Skeletal muscle satellite cell (primary cell): ENCODE data around the gene KRTAP4-12. TPM values are rescaled to one million over a fixed set of nuclear protein-coding genes. Genes with fewer than 3 reads are reported as not detected.
"Not testable (repeated sequence)": the region's sequence is repeated elsewhere in the genome, so short reads cannot be mapped to it uniquely, and the experiment has no call there.

Source experiments
- H3K27me3 ChIP-seq: 2 replicates; pipeline ENCODE4 v1.7.0; 2013; ENCODE audit warnings: low read length; ENCODE audit not compliant: control insufficient read depth, insufficient read depth
- H3K36me3 ChIP-seq: 2 replicates; pipeline ENCODE4 v1.7.0; 2013; ENCODE audit warnings: mild to moderate bottlenecking, control low read depth, low read length; ENCODE audit not compliant: insufficient read depth
- H3K4me1 ChIP-seq: 2 replicates; pipeline ENCODE4 v1.7.0; 2013; ENCODE audit warnings: low read length; ENCODE audit not compliant: control insufficient read depth, insufficient read depth
- H3K4me2 ChIP-seq: 2 replicates; pipeline ENCODE4 v1.7.0; 2013; ENCODE audit warnings: mild to moderate bottlenecking, low read length
- H3K4me3 ChIP-seq: 2 replicates; pipeline ENCODE4 v1.7.0; 2013; ENCODE audit warnings: low read length
- H3K9ac ChIP-seq: 2 replicates; pipeline ENCODE4 v1.7.0; 2013; ENCODE audit warnings: mild to moderate bottlenecking, low read depth, low read length, moderate library complexity
- H3K9me3 ChIP-seq: replicated peaks from 2 replicates; pipeline ENCODE4 v1.7.0; 2013; ENCODE audit warnings: mild to moderate bottlenecking, control low read depth, low read length
- total RNA-seq: library from RNA; depleted of rRNA; stranded (reverse); fragments of >200 nt; gene quantifications from 2 replicates; pipeline ENCODE4 v1.2.3, GENCODE V29; 2012; rRNA removed

KRTAP4-12 gene
- total RNA-seq: not detected in 2 replicates

DNA sequence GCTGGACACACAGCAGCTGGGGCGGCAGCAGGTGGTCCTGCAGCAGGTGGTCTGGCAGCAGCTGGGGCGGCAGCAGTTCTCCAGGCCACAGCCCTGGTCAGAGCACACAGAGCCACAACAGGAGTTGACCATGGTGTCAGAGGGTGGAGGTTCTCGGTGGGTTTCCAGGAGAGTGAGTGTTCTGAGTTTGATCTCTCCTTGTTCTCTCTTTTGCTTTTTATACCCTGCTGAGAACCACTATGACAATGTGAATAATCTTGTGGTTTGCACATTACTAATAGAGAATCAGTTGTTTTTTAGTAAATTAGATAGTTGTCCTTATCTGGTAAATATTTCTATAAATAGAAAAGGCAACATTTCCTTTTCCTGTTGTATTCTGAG, at the start of gene KRTAP4-12:
Gene KRTAP4-12, minus strand, starts transcription at position 192 of the 381 bp plus-strand sequence. Its CDS starts 60 bp downstream, at position 132.
- H3K4me3 ChIP-seq, H3K4me1 ChIP-seq, H3K9ac ChIP-seq: not testable (repeated sequence)

DNA sequence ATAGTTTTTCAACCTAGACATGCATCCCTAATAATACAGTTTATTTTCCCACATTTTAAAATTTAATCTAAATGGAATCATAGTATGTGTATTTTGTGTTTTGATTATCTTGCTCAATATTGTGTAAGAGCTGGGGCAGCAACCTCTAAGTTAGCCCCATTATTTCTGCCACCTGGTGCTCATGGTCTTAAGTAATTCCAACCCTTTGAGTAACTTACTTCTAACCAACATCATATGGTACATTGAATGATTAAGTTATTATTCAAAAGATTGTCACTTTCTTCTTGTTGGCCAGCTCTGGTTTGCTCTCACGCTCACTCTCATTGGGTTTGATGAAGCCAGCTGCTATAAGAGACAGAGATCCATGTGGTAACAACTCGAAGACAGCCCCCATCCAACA, 47.9 kb upstream of the KRTAP4-12 start:
- no peaks in the 10 kb centered on the region for H3K9me3 ChIP-seq
- H3K4me1 ChIP-seq: no peaks in the 10 kb centered on the region
- no peak overlapping the region for H3K4me3 ChIP-seq
- no peak overlapping the region for H3K9ac ChIP-seq
- no peaks in the 10 kb centered on the region for H3K36me3 ChIP-seq
- no peak overlapping the region for H3K4me2 ChIP-seq
- H3K27me3 ChIP-seq: peaks cover 3% of the 10 kb centered on the region

More for the DNA sequence above, at the start of gene KRTAP4-12:
- H3K9me3 ChIP-seq, H3K4me2 ChIP-seq, H3K36me3 ChIP-seq, H3K27me3 ChIP-seq: not testable (repeated sequence)

DNA sequence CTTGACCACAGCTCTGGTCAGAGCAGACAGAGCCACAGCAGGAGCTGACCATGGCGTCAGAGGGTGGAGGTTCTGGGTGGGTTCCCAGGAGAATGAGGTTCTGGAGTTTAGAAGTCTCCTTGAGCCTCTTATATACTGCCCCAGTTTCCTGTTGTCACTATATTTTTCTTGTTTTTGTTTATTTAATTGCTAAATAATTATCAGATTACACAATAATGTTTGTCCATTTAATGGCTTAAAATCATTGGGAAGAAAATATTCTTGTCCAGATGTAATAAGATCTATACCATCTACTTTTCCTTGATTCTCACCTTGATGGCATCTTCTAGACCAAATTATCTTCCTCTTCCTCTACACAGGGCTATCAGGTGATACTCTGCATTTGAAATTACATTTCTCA, 44.1 kb upstream of the KRTAP4-12 start, which contains the start of gene KRTAP4-3:
Gene KRTAP4-3, minus strand, starts transcription at position 101 of the 400 bp plus-strand sequence. Its CDS starts 49 bp downstream, at position 52.
- no peaks in the 10 kb centered on the region for H3K9me3 ChIP-seq
- H3K4me3 ChIP-seq: no peak within 1 kb of the TSS
- no peaks in the 10 kb centered on the region for H3K4me1 ChIP-seq
- H3K27me3 ChIP-seq: no peaks in the 10 kb centered on the region
- H3K4me2 ChIP-seq: no peak within 1 kb of the TSS
- H3K9ac ChIP-seq: no peak within 1 kb of the TSS
- no peaks in the 10 kb centered on the region for H3K36me3 ChIP-seq

DNA sequence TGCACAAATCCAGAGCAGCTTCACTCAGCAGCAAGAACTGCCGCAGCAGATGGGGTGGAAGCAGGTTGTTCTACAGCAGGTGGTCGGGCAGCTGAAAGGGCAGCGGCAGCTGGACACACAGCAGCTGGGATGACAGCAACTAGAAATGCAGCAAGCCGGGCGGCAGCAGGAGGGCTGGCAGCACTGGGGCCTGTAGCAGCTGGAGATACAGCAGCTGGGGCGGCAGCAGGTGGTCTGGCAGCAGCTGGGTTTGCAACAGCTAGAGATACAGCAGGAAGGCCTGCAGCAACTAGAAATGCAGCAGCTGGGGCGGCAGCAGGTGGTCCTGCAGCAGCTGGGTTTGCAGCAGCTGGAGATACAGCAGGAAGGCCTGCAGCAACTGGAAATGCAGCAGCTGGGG, 43.6 kb upstream of the KRTAP4-12 start:
- Histone ChIP-seq H3K9ac (no peak overlapping the region), H3K4me2 (no peak overlapping the region), H3K4me1 (no peaks in the 10 kb centered on the region), H3K27me3 (no peaks in the 10 kb centered on the region), H3K4me3 (no peak overlapping the region), H3K9me3 (no peaks in the 10 kb centered on the region), H3K36me3 (no peaks in the 10 kb centered on the region)

DNA sequence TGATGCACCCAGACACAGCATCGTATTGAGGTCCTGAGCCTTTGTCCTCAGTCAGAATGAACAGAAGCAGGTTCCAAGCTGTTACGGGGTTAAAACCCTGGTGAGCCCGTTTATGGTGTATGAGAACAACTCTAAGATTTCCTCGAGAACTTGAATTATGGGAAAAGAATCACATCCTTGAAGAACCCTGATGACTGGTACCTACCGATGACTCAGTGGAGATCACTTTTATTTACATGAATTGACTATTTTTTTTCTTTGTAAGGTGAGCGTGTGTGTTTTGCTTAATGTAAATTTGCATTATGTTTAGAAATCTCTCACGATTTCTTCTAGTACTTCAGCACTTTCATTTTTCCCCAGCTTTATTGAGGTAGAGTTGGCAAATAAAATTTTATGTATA, 39.8 kb upstream of the KRTAP4-12 start:
- H3K4me3 ChIP-seq: no peak overlapping the region
- no peaks in the 10 kb centered on the region for H3K4me1 ChIP-seq
- H3K36me3 ChIP-seq: no peaks in the 10 kb centered on the region
- H3K9me3 ChIP-seq: no peaks in the 10 kb centered on the region
- no peak overlapping the region for H3K4me2 ChIP-seq
- H3K9ac ChIP-seq: no peak overlapping the region
- H3K27me3 ChIP-seq: no peaks in the 10 kb centered on the region

DNA sequence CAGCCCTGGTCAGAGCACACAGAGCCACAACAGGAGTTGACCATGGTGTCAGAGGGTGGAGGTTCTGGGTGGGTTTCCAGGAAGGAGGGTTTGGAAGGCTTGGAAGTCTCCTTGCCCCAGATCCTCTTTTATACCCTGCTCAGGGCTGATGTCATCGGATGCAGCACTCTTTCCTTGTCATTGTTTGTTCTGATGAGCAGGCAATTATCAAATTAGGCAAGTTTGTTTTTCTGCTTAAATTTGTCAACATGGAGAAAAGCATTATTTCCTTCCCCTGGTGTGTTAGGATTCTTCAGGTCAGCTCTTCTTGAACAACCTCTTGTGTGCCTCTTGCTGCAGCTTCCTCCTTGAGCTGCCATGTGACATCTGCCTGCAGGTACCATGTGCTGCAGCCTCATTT, 36.7 kb upstream of the KRTAP4-12 start, which contains the start of gene KRTAP4-4:
Gene KRTAP4-4, minus strand, starts transcription at position 101 of the 400 bp plus-strand sequence. Its CDS starts 57 bp downstream, at position 44.
- Histone ChIP-seq H3K27me3 (no peaks in the 10 kb centered on the region), H3K4me3 (no peak within 1 kb of the TSS), H3K4me1 (no peaks in the 10 kb centered on the region), H3K9ac (no peak within 1 kb of the TSS), H3K36me3 (no peaks in the 10 kb centered on the region), H3K9me3 (no peaks in the 10 kb centered on the region), H3K4me2 (no peak within 1 kb of the TSS)

DNA sequence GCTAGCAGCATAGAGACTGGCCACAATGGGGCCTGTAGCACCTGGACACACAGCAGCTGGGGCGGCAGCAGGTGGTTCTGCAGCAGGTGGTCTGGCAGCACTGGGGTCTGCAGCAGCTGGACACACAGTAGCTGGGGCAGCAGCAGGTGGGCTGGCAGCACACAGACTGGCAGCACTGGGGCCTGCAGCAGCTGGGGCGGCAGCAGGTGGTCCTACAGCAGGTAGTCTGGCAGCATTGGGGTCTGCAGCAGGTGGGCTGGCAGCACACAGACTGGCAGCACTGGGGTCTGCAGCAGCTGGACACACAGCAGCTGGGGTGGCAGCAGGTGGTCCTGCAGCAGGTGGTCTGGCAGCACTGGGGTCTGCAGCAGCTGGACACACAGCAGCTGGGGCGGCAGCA, 36.2 kb upstream of the KRTAP4-12 start:
- H3K4me3 ChIP-seq, H3K9ac ChIP-seq, H3K4me2 ChIP-seq, H3K4me1 ChIP-seq, H3K9me3 ChIP-seq, H3K27me3 ChIP-seq, H3K36me3 ChIP-seq: not testable (repeated sequence)

DNA sequence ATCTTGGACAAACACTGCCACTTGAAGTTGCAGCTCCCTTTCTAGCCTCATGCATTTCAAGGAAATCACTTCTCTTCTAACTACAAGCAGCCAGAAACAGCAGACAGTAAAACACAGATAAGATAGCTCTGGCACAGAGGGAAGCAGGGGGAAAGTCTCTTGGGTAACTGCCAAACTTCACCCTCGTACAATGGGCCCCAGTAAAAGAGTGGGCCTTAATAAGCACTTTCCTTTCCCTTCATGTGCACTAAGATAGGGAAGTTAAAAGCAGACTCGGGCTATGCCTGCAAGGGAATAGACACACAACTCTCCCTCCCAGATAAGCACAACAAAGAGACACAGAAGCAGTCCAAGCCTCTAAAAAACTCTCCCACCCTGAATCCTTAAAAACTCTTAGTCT, 29.9 kb upstream of the KRTAP4-12 start:
- H3K9me3 ChIP-seq: no peaks in the 10 kb centered on the region
- no peaks in the 10 kb centered on the region for H3K4me1 ChIP-seq
- no peak overlapping the region for H3K4me3 ChIP-seq
- no peak overlapping the region for H3K4me2 ChIP-seq
- H3K36me3 ChIP-seq: no peaks in the 10 kb centered on the region
- no peak overlapping the region for H3K9ac ChIP-seq
- no peaks in the 10 kb centered on the region for H3K27me3 ChIP-seq

DNA sequence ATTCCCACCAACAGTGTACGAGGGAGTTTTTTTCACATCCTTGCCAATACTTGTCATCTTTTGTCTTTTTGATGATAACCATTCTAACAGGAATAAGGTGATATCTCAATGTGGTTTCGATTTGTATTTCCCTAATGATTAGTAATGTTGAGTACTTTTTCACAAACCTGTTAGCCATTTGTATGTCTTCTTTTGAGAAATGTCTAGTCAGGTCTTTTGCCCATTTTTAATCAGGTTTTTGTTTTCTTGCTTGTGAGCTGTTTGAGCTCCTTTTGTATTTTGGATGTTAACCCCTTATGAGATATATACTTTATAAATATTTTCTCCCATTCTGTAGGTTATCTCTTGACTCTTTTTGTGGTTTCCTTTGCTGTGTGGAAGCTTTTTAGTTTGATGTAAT, 27.5 kb upstream of the KRTAP4-12 start:
- no peak overlapping the region for H3K4me3 ChIP-seq
- no peaks in the 10 kb centered on the region for H3K9me3 ChIP-seq
- H3K4me1 ChIP-seq: no peaks in the 10 kb centered on the region

DNA sequence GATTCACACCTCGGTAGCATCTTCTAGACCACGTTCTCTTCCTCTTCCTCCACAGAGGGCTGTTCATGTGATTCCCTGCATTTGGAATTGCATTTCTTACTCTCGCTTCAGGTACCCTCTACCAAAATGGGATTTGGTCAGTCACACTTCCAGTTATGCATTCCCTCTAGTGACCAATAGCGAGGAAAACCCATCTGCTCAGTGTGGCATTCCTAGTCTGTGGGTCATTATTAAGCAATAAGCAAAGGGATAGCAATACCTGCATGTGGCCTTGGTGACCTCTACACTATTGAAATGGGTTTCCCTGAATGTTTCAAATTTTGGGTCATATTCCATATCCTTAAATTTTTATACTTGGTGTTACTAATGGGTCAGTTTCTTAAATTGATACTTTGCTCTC, 26.0 kb upstream of the KRTAP4-12 start:
- Histone ChIP-seq H3K9me3 (no peaks in the 10 kb centered on the region), H3K4me1 (no peaks in the 10 kb centered on the region), H3K4me3 (no peak overlapping the region), H3K9ac (no peak overlapping the region), H3K27me3 (no peaks in the 10 kb centered on the region), H3K4me2 (no peak overlapping the region), H3K36me3 (no peaks in the 10 kb centered on the region)

More for the DNA sequence above, 27.5 kb upstream of the KRTAP4-12 start:
- H3K4me2 ChIP-seq: no peak overlapping the region
- H3K36me3 ChIP-seq: no peaks in the 10 kb centered on the region
- no peaks in the 10 kb centered on the region for H3K27me3 ChIP-seq
- H3K9ac ChIP-seq: no peak overlapping the region

DNA sequence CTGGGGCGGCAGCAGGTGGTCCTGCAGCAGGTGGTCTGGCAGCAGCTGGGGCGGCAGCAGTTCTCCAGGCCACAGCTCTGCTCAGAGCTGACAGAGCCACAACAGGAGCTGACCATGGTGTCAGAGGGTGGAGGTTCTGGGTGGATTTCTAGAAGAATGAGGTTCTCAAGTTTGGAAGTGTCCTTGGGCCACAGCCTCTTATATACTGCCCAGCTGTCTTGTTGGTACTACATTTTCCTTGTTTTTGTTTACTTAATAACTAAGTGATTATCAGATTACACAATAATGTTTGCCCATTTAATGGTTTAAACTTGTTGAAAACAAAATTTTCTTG, 25.6 kb upstream of the KRTAP4-12 start, which contains the start of gene KRTAP4-5:
Gene KRTAP4-5, minus strand, starts transcription at position 174 of the 334 bp plus-strand sequence. Its CDS starts 58 bp downstream, at position 116.
- H3K4me3 ChIP-seq: no peak within 1 kb of the TSS
- no peaks in the 10 kb centered on the region for H3K4me1 ChIP-seq
- H3K27me3 ChIP-seq: no peaks in the 10 kb centered on the region
- no peaks in the 10 kb centered on the region for H3K36me3 ChIP-seq
- no peaks in the 10 kb centered on the region for H3K9me3 ChIP-seq
- H3K4me2 ChIP-seq: no peak within 1 kb of the TSS
- no peak within 1 kb of the TSS for H3K9ac ChIP-seq

DNA sequence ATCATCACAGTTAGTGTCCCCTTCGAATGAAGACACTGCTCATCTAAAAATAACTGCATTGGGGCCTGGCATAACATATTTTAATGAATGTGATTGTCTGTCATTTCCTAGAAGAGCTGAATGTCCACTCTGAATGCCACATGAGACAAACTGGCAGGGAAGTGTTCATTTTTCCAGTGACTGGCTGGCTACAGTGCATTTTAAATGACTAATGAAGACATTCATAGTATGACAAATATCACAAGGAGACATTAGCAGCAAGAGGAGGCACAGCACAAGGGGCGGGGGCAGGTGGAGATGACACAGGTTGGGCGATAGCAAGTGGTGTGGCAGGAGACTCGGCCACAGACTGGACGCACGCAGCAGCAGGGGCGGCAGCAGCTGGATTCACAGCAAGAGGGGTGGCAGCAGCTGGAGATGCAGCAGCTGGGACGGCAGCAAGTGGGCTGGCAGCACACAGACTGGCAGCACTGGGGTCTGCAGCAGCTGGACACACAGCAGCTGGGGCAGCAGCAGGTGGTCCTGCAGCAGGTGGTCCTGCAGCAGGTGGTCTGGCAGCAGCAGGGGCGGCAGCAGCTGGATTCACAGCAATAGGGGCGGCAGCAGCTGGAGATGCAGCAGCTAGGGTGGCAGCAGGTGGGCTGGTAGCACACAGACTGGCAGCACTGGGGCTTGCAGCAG, 25.1 kb upstream of the KRTAP4-12 start:
- not testable (repeated sequence) for H3K9me3 ChIP-seq, H3K27me3 ChIP-seq, H3K9ac ChIP-seq, H3K4me3 ChIP-seq, H3K4me1 ChIP-seq, H3K4me2 ChIP-seq, H3K36me3 ChIP-seq
